A549 (cell line): ENCODE measurements around the gene OR10A4. TPM values are rescaled to one million over a fixed set of nuclear protein-coding genes. Genes with fewer than 3 reads are reported as not detected.

Source experiments
- ATAC-seq, 2 experiments: fragments of 200-7000 bp in 1 of 2; fragments of >200 bp in 1 of 2; cut with Nextera tagmentation in 1 of 2; cut with Tn5 transposase in 1 of 2; 3 replicates each; pipeline versions ENCODE4 v1.8.0 to v1.9.1; 2018 to 2020; ENCODE audit warnings: mild to moderate bottlenecking in 1 of 2, moderate library complexity in 1 of 2
- CTCF ChIA-PET: fragments of 300-600 bp; sonication (Branson Sonifier 250); formaldehyde crosslinking; extraction: SDS; loops from one replicate; lab custom pipeline; 2021; ENCODE audit warnings: antibody characterized with exemption, inconsistent platforms; lab: Yijun Ruan, JAX
- POLR2A ChIA-PET: fragments of 350-600 bp; formaldehyde crosslinking; extraction: SDS; loops from one replicate; lab custom pipeline; 2021; ENCODE audit warnings: antibody characterized with exemption, inconsistent platforms; lab: Yijun Ruan, JAX
- DNase-seq, 2 experiments: peaks; one replicate each; pipeline versions ENCODE4 v3.0.0 to v3.0.0-alpha.2; 2011 to 2016; ENCODE audit warnings: low read depth in 1 of 2, low spot score in 1 of 2
- FAIRE-seq: peaks from 2 replicates; lab custom pipeline; 2011; peaks lifted over from hg19 to GRCh38; lab: Jason Lieb, UNC
- H3K27ac ChIP-seq, 2 experiments: fragments of >200 bp; sonication (Bioruptor Twin); formaldehyde crosslinking; 3 replicates each; pipeline ENCODE4 v1.5.1; 2016 to 2017
- H3K4me1 ChIP-seq: fragments of >200 bp; sonication (Bioruptor Twin); formaldehyde crosslinking; 3 replicates; pipeline ENCODE4 v1.6.1; 2016
- H3K4me2 ChIP-seq: fragments of >200 bp; sonication (Bioruptor Twin); formaldehyde crosslinking; 3 replicates; pipeline ENCODE4 v1.6.1; 2016
- H3K4me3 ChIP-seq: fragments of >200 bp; sonication (Bioruptor Twin); formaldehyde crosslinking; 3 replicates; pipeline ENCODE4 v1.5.1; 2016
- H3K9me3 ChIP-seq: fragments of >200 bp; sonication (Bioruptor Twin); formaldehyde crosslinking; 3 replicates; pipeline ENCODE4 v1.6.1; 2016
- CBX8 ChIP-seq: fragments of 200-600 bp; sonication (generic); IDR thresholded peaks from 2 replicates; pipeline ENCODE4 v1.6.1; 2016
- CHD2 ChIP-seq: fragments of 150-350 bp; IDR thresholded peaks from 2 replicates; pipeline ENCODE4 v1.6.1; 2014; ENCODE audit warnings: low read length; ENCODE audit not compliant: partially characterized antibody
- EHF ChIP-seq: fragments of 250-450 bp; sonication (Bioruptor Pico); IDR thresholded peaks from 2 replicates; pipeline ENCODE4 v1.5.0; 2020; ENCODE audit warnings: mild to moderate bottlenecking
- EHMT2 ChIP-seq: fragments of 200-600 bp; sonication (generic); IDR thresholded peaks from 2 replicates; pipeline ENCODE4 v1.6.1; 2016; ENCODE audit warnings: antibody characterized with exemption, low read depth, mild to moderate bottlenecking, moderate library complexity
- ESRRA ChIP-seq: fragments of 150-350 bp; IDR thresholded peaks from 2 replicates; pipeline ENCODE4 v1.6.1; 2014; ENCODE audit warnings: mild to moderate bottlenecking, low read length, borderline replicate concordance
- FOSB ChIP-seq: fragments of 250-450 bp; sonication (Bioruptor Pico); IDR thresholded peaks from 2 replicates; pipeline ENCODE4 v1.5.0; 2020; ENCODE audit warnings: mild to moderate bottlenecking, moderate library complexity
- FOXS1 ChIP-seq: fragments of 250-450 bp; sonication (Bioruptor Pico); IDR thresholded peaks from 2 replicates; pipeline ENCODE4 v1.5.0; 2020; ENCODE audit warnings: mild to moderate bottlenecking, moderate library complexity
- HDAC2 ChIP-seq: fragments of 200-600 bp; sonication (generic); IDR thresholded peaks from 2 replicates; pipeline ENCODE4 v1.6.1; 2016
- HOXA7 ChIP-seq: fragments of 250-450 bp; sonication (Bioruptor Pico); IDR thresholded peaks from 2 replicates; pipeline ENCODE4 v1.5.0; 2020; ENCODE audit warnings: mild to moderate bottlenecking, moderate library complexity
- HOXB13 ChIP-seq: fragments of 250-450 bp; sonication (Bioruptor Pico); IDR thresholded peaks from 2 replicates; pipeline ENCODE4 v1.5.0; 2020; ENCODE audit warnings: low read depth, mild to moderate bottlenecking, moderate library complexity
- HOXB5 ChIP-seq: fragments of 250-450 bp; sonication (Bioruptor Pico); IDR thresholded peaks from 2 replicates; pipeline ENCODE4 v1.5.0; 2020; ENCODE audit warnings: mild to moderate bottlenecking, moderate library complexity
- JUNB ChIP-seq: fragments of >200 bp; sonication (Bioruptor Twin); formaldehyde crosslinking; IDR thresholded peaks from 2 replicates; pipeline ENCODE4 v1.6.1; 2016
- MAZ ChIP-seq: fragments of 150-350 bp; IDR thresholded peaks from 2 replicates; pipeline ENCODE4 v1.6.1; 2014; ENCODE audit warnings: antibody characterized with exemption, low read depth, low read length, borderline replicate concordance
- NR3C1 ChIP-seq: fragments of >200 bp; sonication (Bioruptor Twin); formaldehyde crosslinking; IDR thresholded peaks from 3 replicates; pipeline ENCODE4 v1.6.1; 2017
- RAD21 ChIP-seq, 2 experiments: fragments of >200 bp in 1 of 2; sonication (Bioruptor Twin) in 1 of 2; formaldehyde crosslinking in 1 of 2; IDR thresholded peaks in 1 of 2; conservative IDR thresholded peaks in 1 of 2; 2 replicates in 1 of 2; 3 replicates in 1 of 2; pipeline ENCODE4 v1.6.1; 2012 to 2018; ENCODE audit warnings: inconsistent platforms in 1 of 2
- RARB ChIP-seq: fragments of 250-450 bp; sonication (Bioruptor Pico); IDR thresholded peaks from 2 replicates; pipeline ENCODE4 v1.8.0; 2021; ENCODE audit warnings: mild to moderate bottlenecking, moderate library complexity
- RCOR1 ChIP-seq: fragments of 150-350 bp; IDR thresholded peaks from 2 replicates; pipeline ENCODE4 v1.6.1; 2014; ENCODE audit warnings: antibody characterized with exemption, low read length, low read depth
- RNF2 ChIP-seq: fragments of 200-600 bp; sonication (generic); IDR thresholded peaks from 2 replicates; pipeline ENCODE4 v1.6.1; 2016; ENCODE audit warnings: low read depth, mild to moderate bottlenecking, antibody characterized with exemption, moderate library complexity, borderline replicate concordance
- TFCP2L1 ChIP-seq: fragments of 250-450 bp; sonication (Bioruptor Pico); IDR thresholded peaks from 2 replicates; pipeline ENCODE4 v1.5.0; 2021; ENCODE audit warnings: mild to moderate bottlenecking
- TP53 ChIP-seq: fragments of 250-450 bp; sonication (Bioruptor Pico); IDR thresholded peaks from 2 replicates; pipeline ENCODE4 v1.5.0; 2021; ENCODE audit warnings: mild to moderate bottlenecking, moderate library complexity
- ZNF302 ChIP-seq: fragments of 250-450 bp; sonication (Bioruptor Pico); IDR thresholded peaks from 2 replicates; pipeline ENCODE4 v1.9.0; 2021; ENCODE audit warnings: inconsistent platforms, mild to moderate bottlenecking, moderate library complexity
- WGBS: methylation state at CpG from one replicate; pipeline ENCODE4 v1.1.6; 2017; ENCODE audit errors: missing lambda C conversion rate; 5-methylcytosine and 5-hydroxymethylcytosine counted together
- polyA plus RNA-seq, 4 experiments: library from polyadenylated mRNA; depleted of rRNA in 3 of 4; stranded (reverse); fragments of >200 nt; fragmentation: RNase III in 1 of 4; extraction: RNeasy Plus Mini Kit Qiagen cat#74134 plus additional on column Dnase treatment in 1 of 4; gene quantifications; 2 replicates in 3 of 4; 3 replicates in 1 of 4; pipeline ENCODE4 v1.2.3, GENCODE V29; 2011 to 2017
- TF ChIP-seq, protein P1 (sequence below): fragments of >200 bp; sonication (Bioruptor Twin); formaldehyde crosslinking; IDR thresholded peaks from 2 replicates; pipeline ENCODE4 v1.6.1; 2016
- TF ChIP-seq, protein P2 (sequence below): fragments of 250-450 bp; sonication (Bioruptor Pico); IDR thresholded peaks from 2 replicates; pipeline ENCODE4 v1.5.0; 2021; ENCODE audit warnings: mild to moderate bottlenecking, moderate library complexity, borderline replicate concordance
- TF ChIP-seq, protein P3 (sequence below): fragments of >200 bp; sonication (Bioruptor Twin); formaldehyde crosslinking; IDR thresholded peaks from 3 replicates; pipeline ENCODE4 v1.6.1; 2016
- TF ChIP-seq, protein P4 (sequence below): IDR thresholded peaks from 2 replicates; pipeline ENCODE4 v1.6.1; 2012
- TF ChIP-seq, protein P5 (sequence below): fragments of 150-350 bp; IDR thresholded peaks from 2 replicates; pipeline ENCODE4 v1.6.1; 2014; ENCODE audit warnings: low read depth, mild to moderate bottlenecking, low read length
- TF ChIP-seq, protein P6 (sequence below): fragments of 250-450 bp; sonication (Bioruptor Pico); IDR thresholded peaks from 2 replicates; pipeline ENCODE4 v1.5.0; 2020; ENCODE audit warnings: low read depth, mild to moderate bottlenecking, moderate library complexity

Gene OR10A4
- polyA plus RNA-seq, 2 of the 4 experiments (the other 2 are of a cell fraction) = not detected

DNA sequence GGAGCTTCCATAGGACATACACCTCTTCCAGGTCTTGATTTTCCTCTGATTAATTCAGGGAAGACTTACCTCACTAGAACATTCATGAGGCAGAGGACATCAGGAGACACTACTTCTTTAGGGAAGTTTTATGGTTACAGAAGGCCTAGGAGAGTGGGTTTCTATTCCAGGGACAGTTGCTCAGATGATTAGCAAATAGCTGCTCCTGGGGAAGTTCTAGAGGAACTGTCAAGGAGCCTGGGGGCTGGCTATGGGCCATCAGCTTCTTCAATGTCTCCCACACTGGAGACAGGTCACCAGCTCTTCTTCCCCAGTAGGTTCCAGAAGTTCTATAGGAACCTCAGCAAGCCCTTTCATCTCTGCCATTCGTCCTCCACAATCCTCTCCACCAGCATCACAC is 42.4 kb upstream of the OR10A4 start (continued):
- no peak for TF ChIP-seq HOXA7

DNA sequence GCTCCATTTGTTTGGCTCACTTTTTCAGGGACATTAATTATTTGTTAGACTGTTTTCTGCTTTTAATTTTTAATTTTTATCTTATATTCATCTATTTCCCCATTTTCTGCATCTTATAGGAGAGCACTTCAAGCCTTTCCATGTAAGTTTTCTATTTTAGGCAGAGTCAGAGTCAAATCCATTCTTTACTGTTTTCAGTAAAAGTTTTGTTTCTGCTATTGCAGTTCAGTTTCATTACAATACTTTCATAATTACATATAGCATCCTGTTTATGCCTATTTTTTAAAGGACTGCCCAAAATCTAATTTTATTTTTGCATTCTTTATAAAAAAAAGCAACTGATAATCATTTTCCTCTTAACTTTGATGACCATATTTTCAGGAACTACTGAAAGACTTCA is 34.7 kb upstream of the OR10A4 start:
- no peak overlapping the region for H3K4me2 ChIP-seq
- ChIA-PET CTCF (no interaction called here), POLR2A (no interaction called here)
- H3K4me1 ChIP-seq = no peaks in the 10 kb centered on the region
- ATAC-seq (no peak), FAIRE-seq (no peak), DNase-seq (no peak)
- H3K4me3 ChIP-seq = no peak overlapping the region
- no peaks in the 10 kb centered on the region for H3K9me3 ChIP-seq
- no peak overlapping the region for H3K27ac ChIP-seq
- TF ChIP-seq JUNB (no peak), HDAC2 (no peak), RNF2 (no peak), RCOR1 (no peak), ESRRA (no peak), CHD2 (no peak), TP53 (CRISPR knock-in tag) (no peak), TFCP2L1 (CRISPR knock-in tag) (no peak), RAD21 (conservative IDR thresholded peaks at IDR 0.05 in 1 of 2, IDR thresholded peaks at IDR 0.05 in 1 of 2) (no peak), NR3C1 (no peak)
- TF ChIP-seq, protein P1, sequence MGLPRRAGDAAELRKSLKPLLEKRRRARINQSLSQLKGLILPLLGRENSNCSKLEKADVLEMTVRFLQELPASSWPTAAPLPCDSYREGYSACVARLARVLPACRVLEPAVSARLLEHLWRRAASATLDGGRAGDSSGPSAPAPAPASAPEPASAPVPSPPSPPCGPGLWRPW = no peak

DNA sequence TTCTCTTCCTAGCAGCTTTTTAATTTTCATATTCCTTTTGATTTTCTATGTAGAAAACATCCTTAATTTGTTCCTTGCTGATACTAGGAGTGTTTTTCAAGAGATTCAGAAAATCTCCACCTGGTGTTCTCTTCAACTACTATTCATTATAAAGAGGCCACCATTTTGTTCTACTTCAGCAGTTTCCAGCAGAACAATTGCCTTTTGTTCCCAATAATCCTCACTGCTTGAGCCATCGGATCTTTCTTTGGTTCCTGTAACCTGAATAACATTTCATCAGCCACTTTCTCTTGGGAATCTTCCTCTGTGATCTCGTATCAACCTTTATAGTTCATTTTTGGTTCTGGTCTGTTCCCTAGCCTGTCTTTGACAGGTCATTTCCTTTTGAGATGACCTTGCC is 32.8 kb upstream of the OR10A4 start:
- ATAC-seq = no peak
- H3K9me3 ChIP-seq = no peaks in the 10 kb centered on the region
- CTCF ChIA-PET = no interaction called here
- no peaks in the 10 kb centered on the region for H3K4me1 ChIP-seq
- TF ChIP-seq ZNF302 (CRISPR knock-in tag) (no peak), HOXB13 (CRISPR knock-in tag) (no peak), CBX8 (no peak), EHMT2 (no peak)
- TF ChIP-seq, all 56 proteins: peak for 0
- no peak for FAIRE-seq
- 3% methylated on average over 2 of the region's 2 CpGs for WGBS
- Histone ChIP-seq H3K27ac (no peak overlapping the region), H3K4me3 (no peak overlapping the region), H3K4me2 (no peak overlapping the region)
- POLR2A ChIA-PET = no interaction called here
- no peak for DNase-seq

DNA sequence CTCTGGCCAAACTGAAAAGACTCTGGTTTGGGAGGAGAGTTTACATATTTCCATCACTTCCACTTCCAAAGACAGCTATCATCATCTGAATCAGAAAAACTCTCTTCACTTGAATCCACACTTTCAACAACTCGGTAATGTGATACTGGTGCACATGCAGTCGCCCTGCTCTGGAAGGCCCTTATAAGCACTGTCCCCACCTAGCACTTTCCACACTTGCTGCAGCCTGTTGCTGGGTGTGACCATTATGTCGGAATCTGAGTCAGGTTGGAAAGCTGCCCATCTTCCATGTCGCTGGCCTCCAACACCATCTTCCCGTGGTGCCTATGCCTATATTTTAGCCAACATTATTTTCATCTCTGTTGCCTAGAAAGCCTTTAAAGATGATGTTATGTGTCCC is 32.1 kb upstream of the OR10A4 start:
- H3K4me3 ChIP-seq = no peak overlapping the region
- no peaks in the 10 kb centered on the region for H3K4me1 ChIP-seq
- POLR2A ChIA-PET = no interaction called here
- TF ChIP-seq EHF = no peak
- TF ChIP-seq, all 56 proteins: peak for 0
- no peak overlapping the region for H3K4me2 ChIP-seq
- H3K27ac ChIP-seq = no peak overlapping the region
- no peaks in the 10 kb centered on the region for H3K9me3 ChIP-seq
- 29% methylated on average over 5 of the region's 5 CpGs for WGBS
- no peak for FAIRE-seq
- ATAC-seq = no peak
- CTCF ChIA-PET = no interaction called here
- no peak for DNase-seq

DNA sequence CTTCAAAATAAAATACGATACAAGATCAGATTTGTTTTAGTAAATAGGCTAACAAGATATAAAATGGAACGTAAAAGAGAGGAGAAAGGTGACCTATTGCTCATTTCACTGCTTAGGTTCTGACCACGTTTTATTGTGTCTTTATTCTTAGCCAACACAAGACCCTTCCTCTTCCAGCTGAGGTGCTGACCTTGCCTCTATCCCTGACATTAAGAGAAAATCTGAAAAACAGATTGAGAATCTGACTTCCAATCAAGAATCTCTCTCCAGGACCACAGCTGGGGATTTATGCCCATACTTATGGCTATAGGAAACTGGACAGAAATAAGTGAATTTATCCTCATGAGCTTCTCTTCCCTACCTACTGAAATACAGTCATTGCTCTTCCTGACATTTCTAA is 31.0 kb upstream of the OR10A4 start, which contains the start of gene OR10A5:
OR10A5 (plus strand) TSS at position 301 of the 400 bp plus-strand sequence; CDS start at position 301, 0 bp downstream.
- no peak for DNase-seq
- Histone ChIP-seq H3K27ac (no peak within 1 kb of the TSS), H3K4me1 (no peaks in the 10 kb centered on the region), H3K9me3 (no peaks in the 10 kb centered on the region), H3K4me3 (no peak within 1 kb of the TSS), H3K4me2 (no peak within 1 kb of the TSS)
- no peak for FAIRE-seq
- POLR2A ChIA-PET = no interaction called here
- CTCF ChIA-PET = no interaction called here
- WGBS = under 1% methylated on average over 3 of the region's 3 CpGs
- no peak for ATAC-seq
- TF ChIP-seq, protein P2, sequence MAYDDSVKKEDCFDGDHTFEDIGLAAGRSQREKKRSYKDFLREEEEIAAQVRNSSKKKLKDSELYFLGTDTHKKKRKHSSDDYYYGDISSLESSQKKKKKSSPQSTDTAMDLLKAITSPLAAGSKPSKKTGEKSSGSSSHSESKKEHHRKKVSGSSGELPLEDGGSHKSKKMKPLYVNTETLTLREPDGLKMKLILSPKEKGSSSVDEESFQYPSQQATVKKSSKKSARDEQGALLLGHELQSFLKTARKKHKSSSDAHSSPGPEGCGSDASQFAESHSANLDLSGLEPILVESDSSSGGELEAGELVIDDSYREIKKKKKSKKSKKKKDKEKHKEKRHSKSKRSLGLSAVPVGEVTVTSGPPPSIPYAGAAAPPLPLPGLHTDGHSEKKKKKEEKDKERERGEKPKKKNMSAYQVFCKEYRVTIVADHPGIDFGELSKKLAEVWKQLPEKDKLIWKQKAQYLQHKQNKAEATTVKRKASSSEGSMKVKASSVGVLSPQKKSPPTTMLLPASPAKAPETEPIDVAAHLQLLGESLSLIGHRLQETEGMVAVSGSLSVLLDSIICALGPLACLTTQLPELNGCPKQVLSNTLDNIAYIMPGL (CRISPR knock-in tag) = no peak
- no peak for TF ChIP-seq TFCP2L1 (CRISPR knock-in tag)
- TF ChIP-seq FOXS1 (CRISPR knock-in tag) = no peak
- TF ChIP-seq, protein P3, sequence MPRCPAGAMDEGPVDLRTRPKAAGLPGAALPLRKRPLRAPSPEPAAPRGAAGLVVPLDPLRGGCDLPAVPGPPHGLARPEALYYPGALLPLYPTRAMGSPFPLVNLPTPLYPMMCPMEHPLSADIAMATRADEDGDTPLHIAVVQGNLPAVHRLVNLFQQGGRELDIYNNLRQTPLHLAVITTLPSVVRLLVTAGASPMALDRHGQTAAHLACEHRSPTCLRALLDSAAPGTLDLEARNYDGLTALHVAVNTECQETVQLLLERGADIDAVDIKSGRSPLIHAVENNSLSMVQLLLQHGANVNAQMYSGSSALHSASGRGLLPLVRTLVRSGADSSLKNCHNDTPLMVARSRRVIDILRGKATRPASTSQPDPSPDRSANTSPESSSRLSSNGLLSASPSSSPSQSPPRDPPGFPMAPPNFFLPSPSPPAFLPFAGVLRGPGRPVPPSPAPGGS = no peak
- TF ChIP-seq, protein P4, sequence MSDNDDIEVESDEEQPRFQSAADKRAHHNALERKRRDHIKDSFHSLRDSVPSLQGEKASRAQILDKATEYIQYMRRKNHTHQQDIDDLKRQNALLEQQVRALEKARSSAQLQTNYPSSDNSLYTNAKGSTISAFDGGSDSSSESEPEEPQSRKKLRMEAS = no peak
- TF ChIP-seq FOSB = no peak
- TF ChIP-seq MAZ = no peak
- no peak for TF ChIP-seq HOXB13 (CRISPR knock-in tag)
- TF ChIP-seq, protein P5, sequence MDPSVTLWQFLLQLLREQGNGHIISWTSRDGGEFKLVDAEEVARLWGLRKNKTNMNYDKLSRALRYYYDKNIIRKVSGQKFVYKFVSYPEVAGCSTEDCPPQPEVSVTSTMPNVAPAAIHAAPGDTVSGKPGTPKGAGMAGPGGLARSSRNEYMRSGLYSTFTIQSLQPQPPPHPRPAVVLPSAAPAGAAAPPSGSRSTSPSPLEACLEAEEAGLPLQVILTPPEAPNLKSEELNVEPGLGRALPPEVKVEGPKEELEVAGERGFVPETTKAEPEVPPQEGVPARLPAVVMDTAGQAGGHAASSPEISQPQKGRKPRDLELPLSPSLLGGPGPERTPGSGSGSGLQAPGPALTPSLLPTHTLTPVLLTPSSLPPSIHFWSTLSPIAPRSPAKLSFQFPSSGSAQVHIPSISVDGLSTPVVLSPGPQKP = no peak
- TF ChIP-seq, protein P6, sequence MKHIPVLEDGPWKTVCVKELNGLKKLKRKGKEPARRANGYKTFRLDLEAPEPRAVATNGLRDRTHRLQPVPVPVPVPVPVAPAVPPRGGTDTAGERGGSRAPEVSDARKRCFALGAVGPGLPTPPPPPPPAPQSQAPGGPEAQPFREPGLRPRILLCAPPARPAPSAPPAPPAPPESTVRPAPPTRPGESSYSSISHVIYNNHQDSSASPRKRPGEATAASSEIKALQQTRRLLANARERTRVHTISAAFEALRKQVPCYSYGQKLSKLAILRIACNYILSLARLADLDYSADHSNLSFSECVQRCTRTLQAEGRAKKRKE (CRISPR knock-in tag) = no peak
- no peak for TF ChIP-seq RARB (CRISPR knock-in tag)
- no peak for TF ChIP-seq HOXB5 (CRISPR knock-in tag)
